Smooth muscle cell (in vitro differentiated cells): ENCODE data around the gene TTC29. TPM values are rescaled to one million over a fixed set of nuclear protein-coding genes. Genes with fewer than 3 reads are reported as not detected.
"Not testable (repeated sequence)": the region's sequence is repeated elsewhere in the genome, so short reads cannot be mapped to it uniquely, and the experiment has no call there.

Experiments used
- DNase-seq: peaks from one replicate; lab custom pipeline; 2025; ENCODE audit not compliant: unreplicated experiment; lab: John Stamatoyannopoulos, UW
- H2AFZ ChIP-seq: fragments of 200-600 bp; sonication (generic); 2 replicates; pipeline ENCODE4 v1.6.0; 2016; ENCODE audit warnings: antibody characterized with exemption, low read depth, mild to moderate bottlenecking
- H3F3A ChIP-seq: fragments of 200-600 bp; sonication (generic); 2 replicates; pipeline ENCODE4 v1.6.0; 2017; ENCODE audit warnings: antibody characterized with exemption, low read depth
- H3K27ac ChIP-seq: fragments of 200-600 bp; sonication (generic); 2 replicates; pipeline ENCODE4 v1.5.1; 2016; ENCODE audit warnings: low read depth, mild to moderate bottlenecking
- H3K27me3 ChIP-seq: fragments of 200-600 bp; sonication (generic); 2 replicates; pipeline ENCODE4 v1.6.1; 2016; ENCODE audit warnings: low read depth, mild to moderate bottlenecking
- H3K36me3 ChIP-seq: fragments of 200-600 bp; sonication (generic); 2 replicates; pipeline ENCODE4 v1.5.1; 2016; ENCODE audit warnings: low read depth
- H3K4me1 ChIP-seq: fragments of 200-600 bp; sonication (generic); 2 replicates; pipeline ENCODE4 v1.5.1; 2016; ENCODE audit warnings: low read depth
- H3K4me2 ChIP-seq: fragments of 200-600 bp; sonication (generic); 2 replicates; pipeline ENCODE4 v1.6.0; 2016; ENCODE audit warnings: mild to moderate bottlenecking
- H3K4me3 ChIP-seq: fragments of 200-600 bp; sonication (generic); 2 replicates; pipeline ENCODE4 v1.5.1; 2016; ENCODE audit warnings: mild to moderate bottlenecking
- H3K79me2 ChIP-seq: fragments of 200-600 bp; sonication (generic); 2 replicates; pipeline ENCODE4 v1.6.0; 2016; ENCODE audit warnings: low read depth, mild to moderate bottlenecking
- H3K9ac ChIP-seq: fragments of 200-600 bp; sonication (generic); 2 replicates; pipeline ENCODE4 v1.6.0; 2016; ENCODE audit warnings: low read depth
- H3K9me3 ChIP-seq: fragments of 200-600 bp; sonication (generic); replicated peaks from 2 replicates; pipeline ENCODE4 v1.5.1; 2016; ENCODE audit warnings: low read depth
- H4K20me1 ChIP-seq: fragments of 200-600 bp; sonication (generic); 2 replicates; pipeline ENCODE4 v1.6.0; 2016; ENCODE audit warnings: low read depth
- WGBS: methylation state at CpG from one replicate; pipeline ENCODE4 v1.1.7; 2016; ENCODE audit warnings: low lambda C conversion rate; 5-methylcytosine and 5-hydroxymethylcytosine counted together
- polyA plus RNA-seq: library from polyadenylated mRNA; unstranded; fragments of >200 nt; fragmentation: Nextera tagmentation; extraction: Ambion mirVana; gene quantifications from 2 replicates; pipeline ENCODE4 v1.2.1, GENCODE V29; 2016
- total RNA-seq: library from RNA; depleted of rRNA; stranded (reverse); fragments of >200 nt; gene quantifications from 2 replicates; pipeline ENCODE4 v1.2.3, GENCODE V29; 2014
- TF ChIP-seq, protein P1 (sequence below): fragments of 200-600 bp; sonication (generic); IDR thresholded peaks from 2 replicates; pipeline ENCODE4 v1.5.1; 2017; ENCODE audit warnings: borderline replicate concordance, mild to moderate bottlenecking, antibody characterized with exemption; ENCODE audit not compliant: insufficient read depth, poor library complexity, severe bottlenecking

TTC29 gene
- total and polyA plus RNA-seq, 2 experiments from 2014 or later: 0.82 to 1.3 TPM

DNA sequence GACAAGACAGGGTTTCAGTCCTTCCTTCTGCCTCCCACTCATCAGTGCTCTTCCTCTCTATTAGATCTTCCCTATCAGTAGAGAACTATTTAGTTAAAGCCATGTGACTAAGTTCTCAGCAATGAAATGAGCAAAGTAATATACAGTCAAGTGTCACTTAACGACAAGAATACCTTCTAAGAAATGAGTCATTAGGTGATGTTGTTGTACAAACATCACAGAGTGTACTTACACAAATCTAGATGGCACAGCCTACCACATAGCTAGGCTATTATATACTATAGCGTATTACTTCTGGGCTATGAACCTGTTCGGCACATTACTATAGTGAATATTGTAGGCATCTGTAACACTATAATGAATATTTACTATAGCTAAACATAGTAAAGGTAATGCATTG lies 235.7 kb downstream of the TTC29 start:
- no peaks in the 10 kb centered on the region for H3K27me3 ChIP-seq
- no peaks in the 10 kb centered on the region for H3F3A ChIP-seq
- TF ChIP-seq, protein P1, sequence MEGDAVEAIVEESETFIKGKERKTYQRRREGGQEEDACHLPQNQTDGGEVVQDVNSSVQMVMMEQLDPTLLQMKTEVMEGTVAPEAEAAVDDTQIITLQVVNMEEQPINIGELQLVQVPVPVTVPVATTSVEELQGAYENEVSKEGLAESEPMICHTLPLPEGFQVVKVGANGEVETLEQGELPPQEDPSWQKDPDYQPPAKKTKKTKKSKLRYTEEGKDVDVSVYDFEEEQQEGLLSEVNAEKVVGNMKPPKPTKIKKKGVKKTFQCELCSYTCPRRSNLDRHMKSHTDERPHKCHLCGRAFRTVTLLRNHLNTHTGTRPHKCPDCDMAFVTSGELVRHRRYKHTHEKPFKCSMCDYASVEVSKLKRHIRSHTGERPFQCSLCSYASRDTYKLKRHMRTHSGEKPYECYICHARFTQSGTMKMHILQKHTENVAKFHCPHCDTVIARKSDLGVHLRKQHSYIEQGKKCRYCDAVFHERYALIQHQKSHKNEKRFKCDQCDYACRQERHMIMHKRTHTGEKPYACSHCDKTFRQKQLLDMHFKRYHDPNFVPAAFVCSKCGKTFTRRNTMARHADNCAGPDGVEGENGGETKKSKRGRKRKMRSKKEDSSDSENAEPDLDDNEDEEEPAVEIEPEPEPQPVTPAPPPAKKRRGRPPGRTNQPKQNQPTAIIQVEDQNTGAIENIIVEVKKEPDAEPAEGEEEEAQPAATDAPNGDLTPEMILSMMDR: no peak
- H3K9me3 ChIP-seq: no peaks in the 10 kb centered on the region
- no peaks in the 10 kb centered on the region for H3K36me3 ChIP-seq
- no peaks in the 10 kb centered on the region for H3K79me2 ChIP-seq
- H3K4me3 ChIP-seq: no peak overlapping the region
- H3K4me2 ChIP-seq: no peak overlapping the region
- no peak overlapping the region for H3K9ac ChIP-seq
- H3K4me1 ChIP-seq: no peaks in the 10 kb centered on the region
- 81% methylated on average over 3 of the region's 3 CpGs for WGBS
- no peak for DNase-seq
- H2AFZ ChIP-seq: no peak overlapping the region
- no peak overlapping the region for H3K27ac ChIP-seq
- no peaks in the 10 kb centered on the region for H4K20me1 ChIP-seq

DNA sequence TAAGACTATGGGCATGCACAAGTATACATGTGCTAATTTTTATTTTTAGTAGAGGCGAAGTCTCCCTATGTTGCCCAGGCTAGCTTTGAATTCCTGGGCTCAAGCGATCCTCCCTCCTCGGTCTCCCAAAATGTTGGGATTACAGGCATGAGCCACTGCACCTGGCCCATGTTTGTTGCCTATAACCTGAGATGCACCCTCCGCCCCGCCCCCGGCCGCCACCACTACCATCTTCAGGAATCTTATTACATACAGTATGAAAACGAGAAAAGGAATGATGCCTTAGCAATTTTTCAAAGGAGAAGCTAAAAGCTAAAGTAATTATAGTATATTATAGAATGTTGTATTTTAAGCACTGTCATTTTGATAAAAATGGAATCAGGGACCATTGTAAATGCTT lies 245.8 kb downstream of the TTC29 start:
- no peak overlapping the region for H2AFZ ChIP-seq
- H3K4me1 ChIP-seq: no peaks in the 10 kb centered on the region
- H3K36me3 ChIP-seq: no peaks in the 10 kb centered on the region
- DNase-seq: no peak
- H3K4me2 ChIP-seq: no peak overlapping the region
- no peaks in the 10 kb centered on the region for H4K20me1 ChIP-seq
- H3K9ac ChIP-seq: no peak overlapping the region
- no peaks in the 10 kb centered on the region for H3K79me2 ChIP-seq
- H3F3A ChIP-seq: no peaks in the 10 kb centered on the region
- WGBS: 84% methylated on average over 8 of the region's 8 CpGs
- H3K9me3 ChIP-seq: no peaks in the 10 kb centered on the region
- no peak overlapping the region for H3K4me3 ChIP-seq
- H3K27me3 ChIP-seq: no peaks in the 10 kb centered on the region
- TF ChIP-seq, protein P1: no peak
- H3K27ac ChIP-seq: no peak overlapping the region

DNA sequence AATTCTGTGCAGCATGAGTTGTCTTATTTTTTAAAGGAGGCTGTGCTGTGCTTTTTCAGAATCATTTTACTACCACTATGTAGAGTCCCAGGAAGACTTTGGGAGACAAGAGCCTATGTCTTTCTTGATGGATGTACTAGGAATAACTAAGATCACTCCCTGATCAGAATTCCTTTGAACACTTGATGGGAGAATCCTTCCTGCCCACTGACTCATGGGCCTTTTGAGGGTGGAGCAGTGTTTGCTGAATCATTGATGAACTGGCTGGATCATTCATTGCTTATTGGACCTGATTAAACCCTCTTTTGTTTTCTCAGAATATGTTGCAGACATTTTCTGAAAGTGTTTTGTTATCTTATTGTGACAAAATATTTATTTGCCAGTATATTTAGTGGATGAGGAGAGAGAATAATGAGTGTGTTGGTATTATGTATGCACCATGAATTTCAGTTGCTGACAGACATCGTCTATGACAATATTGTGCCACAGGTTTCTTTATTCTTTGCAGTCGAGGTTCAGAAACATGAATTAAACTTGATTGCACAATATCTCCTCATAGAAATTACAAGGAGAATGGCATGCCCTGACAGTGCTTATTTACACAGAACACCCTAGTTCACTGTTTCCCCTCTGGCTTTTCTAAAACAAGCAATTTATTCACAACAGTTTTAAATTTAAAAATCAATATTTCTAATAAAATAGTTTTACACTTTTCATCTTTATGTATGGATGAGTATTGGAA lies 270.7 kb downstream of the TTC29 start:
- Histone ChIP-seq H3K9ac (no peak overlapping the region), H3K79me2 (no peaks in the 10 kb centered on the region), H3K4me1 (no peaks in the 10 kb centered on the region), H4K20me1 (no peaks in the 10 kb centered on the region), H3K4me2 (no peak overlapping the region), H3K27ac (no peak overlapping the region), H3K4me3 (no peak overlapping the region), H3K9me3 (no peaks in the 10 kb centered on the region), H3K36me3 (no peaks in the 10 kb centered on the region), H3K27me3 (no peaks in the 10 kb centered on the region), H2AFZ (no peak overlapping the region), H3F3A (no peaks in the 10 kb centered on the region)
- TF ChIP-seq, protein P1: no peak
- no peak for DNase-seq
- 88% methylated on average over 2 of the region's 2 CpGs for WGBS

DNA sequence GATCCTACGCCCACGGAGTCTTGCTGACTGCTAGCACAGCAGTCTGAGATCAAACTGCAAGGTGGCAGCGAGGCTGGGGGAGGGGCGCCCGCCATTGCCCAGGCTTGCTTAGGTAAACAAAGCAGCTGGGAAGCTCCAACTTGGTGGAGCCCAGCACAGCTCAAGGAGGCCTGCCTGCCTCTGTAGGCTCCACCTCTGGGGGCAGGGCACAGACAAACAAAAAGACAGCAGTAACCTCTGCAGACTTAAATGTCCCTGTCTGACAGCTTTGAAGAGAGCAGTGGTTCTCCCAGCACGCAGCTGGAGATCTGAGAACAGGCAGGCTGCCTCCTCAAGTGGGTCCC lies 281.7 kb downstream of the TTC29 start:
- not testable (repeated sequence) for H4K20me1 ChIP-seq, H2AFZ ChIP-seq, H3K4me2 ChIP-seq, H3K36me3 ChIP-seq, H3K27ac ChIP-seq, H3K9me3 ChIP-seq, H3K4me3 ChIP-seq, H3K79me2 ChIP-seq, H3K4me1 ChIP-seq, DNase-seq, H3K9ac ChIP-seq, H3F3A ChIP-seq
- H3K27me3 ChIP-seq: peaks cover 34% of the 10 kb centered on the region
- WGBS: 47% methylated on average over 6 of the region's 6 CpGs
